HG03064 (cell line): ENCODE results near the gene MYZAP.

ENCODE experiments used
- ATAC-seq: cut with Tn5 transposase; IDR thresholded peaks from one replicate; pipeline ENCODE4 v1.9.1; 2021; ENCODE audit warnings: low read depth; ENCODE audit not compliant: unreplicated experiment

MYZAP gene

DNA sequence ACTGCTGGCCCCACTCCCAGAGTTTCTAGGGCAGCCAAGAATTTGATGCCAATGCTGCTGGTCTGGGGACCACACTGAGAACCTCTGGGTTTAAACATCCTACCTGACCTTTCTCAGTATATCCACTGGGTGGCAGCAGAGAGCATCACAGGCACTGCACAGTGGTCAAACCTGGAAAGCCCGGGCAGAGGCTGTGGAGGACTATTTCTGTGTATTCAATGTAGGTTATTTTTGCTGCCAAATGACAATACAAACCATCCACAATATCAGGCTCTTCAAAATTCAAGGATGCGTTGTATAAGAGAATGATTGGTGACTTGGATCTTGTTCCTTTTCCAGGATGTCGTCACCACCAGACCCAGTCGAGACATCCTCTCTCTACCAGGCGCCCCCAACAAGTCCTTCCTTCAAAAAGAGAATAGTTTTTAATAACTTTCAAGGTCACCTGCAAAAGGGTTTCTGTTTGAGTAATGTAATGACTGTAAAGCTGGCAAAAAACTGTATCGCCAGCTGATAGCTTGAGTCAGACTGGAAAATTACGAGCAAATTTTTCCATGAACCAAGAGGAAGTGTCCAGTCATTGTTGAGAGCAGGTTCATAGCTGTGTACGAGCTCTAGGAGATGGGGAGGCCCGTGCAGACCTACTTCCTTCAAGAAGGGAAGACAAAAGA, 30.5 kb upstream of the MYZAP start:
- ATAC-seq: peak; percentile 70

DNA sequence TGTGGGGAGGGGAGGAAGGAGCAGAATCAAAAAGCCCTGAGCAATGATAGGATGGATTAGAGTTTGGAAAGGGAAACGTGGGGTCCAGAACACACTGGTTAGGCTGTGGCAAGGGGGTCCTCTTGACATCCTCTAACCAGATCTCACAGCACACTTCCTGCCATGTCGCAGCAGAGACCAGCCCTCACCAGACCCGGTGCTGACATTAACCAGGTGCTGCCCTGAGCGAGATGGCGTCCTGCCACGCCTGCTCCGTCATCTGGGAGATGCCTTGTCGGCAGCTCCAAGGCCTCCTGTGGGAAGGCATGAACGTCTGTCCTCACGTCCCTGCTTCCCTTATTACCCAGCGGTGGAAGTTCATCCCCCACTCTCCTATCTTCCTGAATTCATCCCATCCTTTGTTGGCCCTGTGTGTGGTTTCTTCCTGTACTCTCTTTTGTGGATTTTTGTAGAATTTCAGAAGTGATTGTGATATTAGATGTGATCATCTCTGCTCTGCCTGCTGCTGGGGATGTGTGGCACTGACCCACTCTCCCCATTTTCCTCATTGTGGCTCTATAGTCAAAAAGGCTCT, 29.4 kb upstream of the MYZAP start:
- ATAC-seq: no peak

DNA sequence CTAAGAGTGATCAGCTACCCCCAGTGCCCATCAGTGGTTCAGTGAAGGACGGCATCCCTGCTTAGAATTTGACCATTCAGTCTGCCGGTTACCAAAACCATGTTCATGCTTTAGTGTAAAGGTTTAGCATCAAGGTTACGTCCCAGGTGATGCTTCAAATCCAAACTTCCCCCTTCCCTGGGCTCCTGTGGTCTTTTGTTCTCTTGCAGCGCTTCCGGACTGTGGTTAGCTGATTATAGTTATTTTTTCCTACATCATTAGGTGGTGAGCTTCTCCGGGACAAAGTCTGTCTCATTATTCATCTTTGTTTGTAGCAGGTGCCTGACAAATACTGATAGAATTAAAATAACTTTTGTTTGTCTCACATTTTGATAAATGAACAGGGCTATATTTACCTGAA, 28.3 kb upstream of the MYZAP start:
- no peak for ATAC-seq

DNA sequence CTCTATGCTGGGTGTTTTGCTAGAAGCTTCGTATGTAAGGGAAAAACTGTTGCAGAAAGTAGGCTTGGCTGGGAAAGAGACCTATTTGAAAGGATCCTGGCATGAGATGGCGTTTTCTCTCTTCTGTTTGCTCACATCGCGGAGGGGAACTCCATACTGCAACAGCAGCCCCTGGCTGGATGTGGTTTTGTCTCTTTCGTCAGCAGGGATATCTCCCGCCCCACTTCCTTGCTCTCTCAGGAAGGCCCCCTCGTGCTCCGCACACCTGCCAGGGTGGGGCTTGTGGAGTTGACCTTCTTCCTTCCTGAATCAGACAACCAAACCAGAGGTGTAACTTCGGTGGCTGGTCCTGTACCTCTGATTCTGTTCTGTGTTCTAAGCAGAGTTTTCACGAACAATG, 26.4 kb upstream of the MYZAP start:
- ATAC-seq: no peak

GRCh38 chr15:57566834-57567233, 24.9 kb upstream of the MYZAP start:
- ATAC-seq: no peak

GRCh38 chr15:57567891-57568290, 23.8 kb upstream of the MYZAP start:
- no peak for ATAC-seq

DNA sequence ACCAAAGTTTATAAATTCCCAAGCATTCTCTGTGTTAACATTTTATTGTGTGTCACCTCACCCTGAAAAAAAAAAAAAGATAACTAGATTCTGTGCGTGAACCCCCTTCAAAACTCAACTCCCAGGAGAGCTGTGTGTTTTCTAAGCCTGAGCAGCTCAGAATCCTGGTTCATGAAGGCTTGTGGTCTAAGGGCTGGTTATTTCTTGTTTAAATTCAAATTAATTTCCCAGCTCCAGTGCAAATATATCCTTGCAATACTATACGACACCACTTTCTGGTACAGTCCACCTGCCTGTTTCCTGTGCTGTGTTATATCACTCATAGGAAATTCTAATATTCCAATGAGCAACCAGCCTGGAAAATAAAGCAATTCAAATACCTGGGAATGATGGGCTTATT, 23.4 kb upstream of the MYZAP start:
- no peak for ATAC-seq

DNA sequence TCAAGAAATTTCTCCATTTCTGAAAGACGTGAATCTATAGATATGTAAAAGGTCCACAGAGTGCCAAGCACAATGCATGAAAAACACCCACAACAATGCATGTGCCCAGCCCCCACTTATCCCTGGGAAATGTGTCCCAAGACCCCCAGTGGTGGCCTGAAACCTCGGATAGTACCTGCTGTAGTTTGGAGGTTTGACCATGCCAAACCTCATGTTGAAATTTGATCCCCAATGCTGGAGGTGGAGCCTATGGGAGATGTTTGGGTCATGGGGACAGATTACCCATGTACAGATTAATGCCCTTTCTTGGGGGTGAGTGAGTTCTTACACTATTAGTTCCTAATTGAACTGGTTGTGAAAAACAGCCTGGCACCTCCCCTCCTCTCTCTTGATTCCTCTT, 21.4 kb upstream of the MYZAP start:
- no peak for ATAC-seq

DNA sequence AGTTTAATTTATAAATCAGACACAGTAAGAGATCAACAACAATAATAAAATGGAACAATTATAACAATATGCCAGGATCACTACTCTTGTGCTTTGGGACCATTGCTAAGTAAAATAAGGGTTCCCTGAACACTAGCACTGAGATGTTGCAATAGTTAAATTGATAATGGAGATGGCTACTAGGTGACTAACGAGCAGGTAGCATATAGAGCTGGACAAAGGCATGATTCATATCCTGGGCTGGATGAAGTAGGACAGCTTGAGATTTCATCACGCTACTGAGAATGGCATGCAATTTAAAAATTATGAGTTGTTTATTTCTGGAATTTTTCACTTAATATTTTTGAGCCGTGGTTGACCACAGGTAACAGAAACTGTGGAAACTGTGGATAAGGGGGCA, 20.7 kb upstream of the MYZAP start:
- ATAC-seq: no peak

- ATAC-seq: no peak
Measured at GRCh38 chr15:57571725-57572124, 20.0 kb upstream of the MYZAP start.

DNA sequence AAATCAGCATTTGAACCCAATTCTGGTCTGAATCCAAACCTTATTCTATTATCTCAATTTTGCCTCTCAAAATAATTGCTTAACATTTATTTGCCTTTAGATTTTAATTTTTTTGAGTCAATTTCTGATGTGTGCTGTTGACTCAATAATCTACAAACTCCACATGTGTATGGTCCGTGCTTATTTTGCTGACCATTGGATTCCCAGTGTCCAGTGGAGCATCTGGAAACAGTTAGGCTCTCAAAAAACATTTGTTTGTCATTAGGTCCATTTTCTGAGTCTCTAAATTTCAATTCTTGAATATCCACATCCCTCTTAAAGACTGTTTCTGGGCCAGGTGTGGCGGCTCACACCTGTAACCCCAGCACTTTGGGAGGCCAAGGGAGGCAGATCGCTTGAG, 19.2 kb upstream of the MYZAP start:
- no peak for ATAC-seq

- no peak for ATAC-seq
Measured at GRCh38 chr15:57573151-57573550, 18.6 kb upstream of the MYZAP start.

DNA sequence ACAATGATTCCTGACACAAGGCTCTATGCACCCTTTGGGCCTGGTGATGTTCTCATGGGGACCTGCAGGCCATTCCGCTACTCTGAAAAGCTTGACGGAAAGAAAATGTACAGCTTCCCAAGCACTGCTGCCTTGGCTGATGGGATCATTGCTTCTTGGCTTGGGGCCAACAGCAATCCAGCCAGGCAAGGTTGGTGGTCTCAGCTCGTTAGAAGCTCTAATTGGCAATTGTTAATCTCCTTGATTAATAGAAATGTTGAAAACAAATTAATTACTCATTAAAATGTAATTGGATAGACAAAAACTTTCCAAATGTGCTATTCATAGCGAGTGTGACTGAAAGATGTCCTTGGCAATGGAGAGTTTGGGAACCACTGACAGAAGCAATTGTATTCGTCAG, 16.3 kb upstream of the MYZAP start:
- no peak for ATAC-seq

GRCh38 chr15:57578288-57578900, 13.3 kb upstream of the MYZAP start:
- ATAC-seq: no peak

GRCh38 chr15:57580428-57580827, 11.3 kb upstream of the MYZAP start:
- ATAC-seq: no peak

DNA sequence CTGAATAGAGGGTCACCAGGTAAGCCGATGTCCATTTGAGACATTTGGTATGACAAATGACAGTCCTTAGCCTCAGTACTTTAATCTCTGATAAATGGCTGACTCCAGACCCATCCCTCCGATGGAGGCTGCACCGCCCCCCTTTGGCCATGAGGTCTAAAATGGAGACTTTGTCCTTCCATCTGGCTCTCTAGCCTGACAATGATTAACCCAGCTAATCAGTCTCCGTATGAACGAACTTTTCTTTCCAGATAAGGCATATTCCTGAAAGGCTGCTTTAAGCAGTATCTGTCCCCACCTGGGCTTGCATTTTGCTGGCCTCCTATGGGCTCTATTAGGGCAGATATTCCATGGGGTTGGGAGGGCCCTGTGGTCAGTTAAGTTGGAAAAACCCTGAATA, 10.8 kb upstream of the MYZAP start:
- no peak for ATAC-seq

- no peak for ATAC-seq
Measured at GRCh38 chr15:57582090-57582489, 9.6 kb upstream of the MYZAP start.

GRCh38 chr15:57583282-57583681, 8.4 kb upstream of the MYZAP start:
- no peak for ATAC-seq

GRCh38 chr15:57583720-57584119, 8.0 kb upstream of the MYZAP start:
- ATAC-seq: no peak

GRCh38 chr15:57586661-57587424, 4.9 kb upstream of the MYZAP start:
- ATAC-seq: no peak

- ATAC-seq: no peak
Measured at GRCh38 chr15:57589281-57589680, 2.4 kb upstream of the MYZAP start.

- no peak for ATAC-seq
Measured at GRCh38 chr15:57589754-57590153, 1.9 kb upstream of the MYZAP start.
